RPMI8226 (cell line): ENCODE results near the gene FLAD1.

ENCODE experiments used
- DNase-seq: peaks from one replicate; pipeline ENCODE4 v3.0.0-alpha.2; 2015

FLAD1 gene

DNA sequence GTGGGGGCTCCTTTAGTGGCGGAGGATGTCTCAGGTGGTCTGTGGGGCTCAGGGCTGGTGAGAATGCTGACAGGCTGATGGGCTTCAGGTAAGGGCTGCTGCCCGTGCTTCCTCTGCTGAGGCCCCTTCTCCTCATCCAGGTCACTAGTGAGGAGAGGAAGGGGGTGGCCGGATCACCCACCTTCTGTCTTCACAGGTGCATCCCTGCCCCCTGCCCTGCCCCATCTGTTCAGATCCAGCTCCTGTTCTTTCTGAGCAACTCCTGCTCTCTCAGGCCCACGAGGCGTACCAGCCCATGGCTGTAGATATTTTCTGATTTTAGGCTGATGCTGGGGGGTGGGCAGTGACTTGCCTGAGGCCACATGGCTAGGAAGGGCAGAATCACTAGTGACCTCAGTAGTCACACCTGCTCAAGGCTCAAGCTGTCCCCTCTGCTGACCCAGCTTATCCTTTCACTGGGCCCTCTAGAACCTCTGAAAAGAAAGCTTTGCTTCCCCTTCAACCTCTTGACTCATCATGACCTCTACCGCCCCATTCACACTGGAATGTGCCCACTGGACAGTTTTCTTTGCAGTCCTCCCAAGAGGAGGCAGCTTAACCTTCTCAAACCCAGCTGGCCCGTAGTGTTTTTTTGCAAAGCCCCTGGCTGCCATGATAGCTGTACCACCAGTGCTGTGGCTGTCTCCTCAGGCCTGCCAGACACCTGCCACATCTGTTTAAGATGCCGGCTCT is 35.6 kb downstream of the FLAD1 start:
- DNase-seq = peak; percentile 98

DNA sequence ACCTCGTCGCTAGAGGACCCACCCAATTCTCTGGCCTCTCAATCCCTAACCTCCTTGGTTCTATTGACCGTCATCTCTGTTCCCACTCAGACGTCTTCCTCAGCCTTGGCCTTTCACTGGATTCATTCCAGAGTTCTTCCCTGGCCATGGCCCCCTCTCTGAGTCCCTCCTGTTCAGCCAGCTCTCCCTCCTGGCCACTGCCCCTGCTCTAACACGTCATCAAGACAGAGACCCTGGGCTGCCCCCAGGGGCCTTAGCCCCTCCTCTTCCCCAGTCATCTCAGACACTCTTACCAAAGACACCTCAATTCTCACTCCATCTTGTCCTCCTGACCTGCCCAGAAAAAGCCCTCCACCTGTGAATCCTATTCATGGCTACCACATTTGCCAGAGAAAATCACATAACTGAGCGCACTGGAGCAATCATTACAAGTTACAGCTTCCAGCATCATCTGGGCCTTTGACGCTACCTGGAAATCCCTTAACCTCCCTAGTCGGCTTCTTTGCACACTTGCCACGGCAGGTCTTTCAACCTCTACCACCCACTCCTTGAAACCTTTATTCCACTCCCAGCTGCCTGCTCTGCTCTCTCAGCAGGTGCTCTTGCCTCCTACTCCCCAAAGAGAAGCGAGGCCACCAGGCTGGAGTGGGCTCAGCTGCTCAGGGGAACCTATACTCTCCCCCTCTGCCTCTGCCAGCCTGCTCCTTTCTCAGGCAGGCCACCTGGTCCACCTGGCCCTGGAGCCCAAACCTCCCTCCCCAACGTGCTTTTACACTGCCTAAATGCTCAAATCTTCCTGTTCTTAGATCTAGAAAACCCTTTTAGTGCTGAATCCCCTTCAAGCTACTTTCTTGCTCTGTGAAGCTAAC is 36.5 kb downstream of the FLAD1 start:
- peak; percentile 89 for DNase-seq

DNA sequence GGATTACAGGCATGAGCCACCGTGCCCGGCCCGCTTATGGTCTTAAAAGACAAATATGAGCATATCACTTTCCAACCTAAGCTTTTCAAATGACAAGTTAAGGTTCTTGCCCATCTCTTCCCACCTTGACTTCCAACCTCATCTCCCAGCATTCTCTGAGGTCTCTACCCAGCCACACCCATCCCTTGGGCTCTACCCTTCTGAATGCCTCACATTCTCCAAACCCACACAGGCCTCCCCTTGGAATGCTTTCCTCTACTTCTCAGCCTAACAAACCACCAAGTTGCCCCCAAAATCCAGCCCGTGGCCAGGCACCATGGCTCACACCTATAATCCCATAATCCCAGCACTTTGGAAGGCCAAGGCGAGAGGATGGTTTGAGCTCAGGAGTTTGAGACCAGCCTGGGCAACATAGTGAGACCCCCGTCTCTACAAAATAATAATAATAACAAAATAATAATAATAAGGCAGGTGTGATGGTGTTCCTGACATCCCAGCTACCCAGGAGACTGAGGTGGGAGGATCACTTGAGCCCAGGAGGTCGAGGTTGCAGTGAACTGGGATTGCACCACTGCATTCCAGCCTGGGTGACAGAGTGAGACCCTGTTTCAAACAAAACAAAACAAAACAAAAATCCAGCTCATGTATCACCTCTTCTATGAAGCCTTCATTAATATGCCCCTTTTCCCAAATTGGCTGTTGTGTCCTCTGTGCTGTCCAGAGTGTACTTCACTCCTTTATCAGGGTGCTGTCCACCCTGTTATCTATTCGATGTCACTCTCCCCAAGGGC is 39.2 kb downstream of the FLAD1 start:
- DNase-seq = no peak

DNA sequence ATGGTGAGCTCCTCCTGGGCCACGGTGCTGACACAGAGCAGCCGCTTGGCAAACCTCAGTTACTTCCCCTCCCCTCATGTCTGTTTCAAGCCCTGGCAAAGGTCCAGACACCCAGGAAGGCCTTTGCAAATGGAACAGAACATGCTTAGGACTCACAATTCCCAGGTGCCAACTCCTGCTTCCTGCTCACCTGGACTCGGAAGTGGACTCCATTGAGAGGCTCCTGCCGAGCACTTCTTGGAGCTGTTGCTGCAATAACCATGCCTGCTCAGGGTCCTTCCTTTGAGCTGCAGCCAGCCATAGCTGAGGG is 39.7 kb downstream of the FLAD1 start:
- DNase-seq = peak; percentile 88

DNA sequence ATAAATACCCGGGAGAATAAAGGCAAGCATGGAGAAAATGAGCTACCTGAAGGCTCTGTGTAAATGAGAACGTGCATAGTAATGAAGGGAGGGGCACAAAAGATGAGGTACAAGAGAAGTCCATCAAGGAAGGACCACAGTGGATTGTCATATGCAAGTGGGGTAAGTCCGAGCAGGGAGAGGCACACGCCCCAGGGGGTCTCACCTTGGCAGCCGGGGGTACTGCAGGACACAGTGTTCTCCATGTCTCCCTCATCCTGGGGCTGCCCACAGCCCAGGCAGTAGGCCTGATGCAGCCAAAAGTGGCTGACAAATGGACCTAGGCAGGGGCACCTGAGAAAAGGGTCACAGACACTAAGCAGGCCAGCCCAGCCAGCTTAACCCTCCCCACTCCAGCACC is 40.5 kb downstream of the FLAD1 start:
- DNase-seq = no peak

DNA sequence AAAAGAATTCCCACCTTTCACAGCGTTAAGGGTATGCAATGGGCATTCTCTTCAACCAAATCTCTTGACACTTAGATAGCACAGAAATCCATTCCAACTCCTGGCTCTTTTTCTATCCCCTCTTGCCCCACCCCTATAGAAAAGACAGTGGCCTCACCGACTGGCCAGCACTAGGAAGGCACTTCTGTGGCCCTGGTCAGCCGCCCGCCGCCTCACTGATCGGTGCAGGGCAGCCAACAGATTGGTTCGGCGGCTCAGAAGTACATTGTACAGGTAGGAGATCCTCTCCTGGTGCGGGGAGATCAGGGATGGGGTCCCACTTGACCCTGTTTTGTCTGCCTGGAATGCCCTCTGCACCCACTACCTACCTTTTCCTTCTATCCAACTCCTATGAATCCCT is 41.2 kb downstream of the FLAD1 start:
- no peak for DNase-seq

DNA sequence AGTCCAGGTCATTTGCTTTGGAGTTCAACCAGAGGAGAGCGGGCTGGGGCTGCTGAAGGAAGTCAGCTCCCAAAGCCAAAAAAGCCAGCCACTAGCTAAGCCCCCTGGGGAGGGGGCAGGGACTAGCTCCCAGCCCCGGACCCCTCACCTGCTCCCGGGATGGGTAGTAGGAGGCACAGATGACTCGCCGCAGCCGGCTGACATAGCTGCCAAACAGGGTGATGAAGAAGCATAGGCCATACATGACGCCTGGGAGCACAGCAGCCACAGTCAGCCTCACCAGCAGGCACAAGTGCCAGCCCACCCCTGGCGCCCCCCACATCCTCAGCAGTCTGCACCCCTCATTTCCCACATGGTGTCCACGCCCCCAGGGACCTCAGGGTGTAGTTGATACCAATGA is 43.0 kb downstream of the FLAD1 start:
- DNase-seq = no peak

DNA sequence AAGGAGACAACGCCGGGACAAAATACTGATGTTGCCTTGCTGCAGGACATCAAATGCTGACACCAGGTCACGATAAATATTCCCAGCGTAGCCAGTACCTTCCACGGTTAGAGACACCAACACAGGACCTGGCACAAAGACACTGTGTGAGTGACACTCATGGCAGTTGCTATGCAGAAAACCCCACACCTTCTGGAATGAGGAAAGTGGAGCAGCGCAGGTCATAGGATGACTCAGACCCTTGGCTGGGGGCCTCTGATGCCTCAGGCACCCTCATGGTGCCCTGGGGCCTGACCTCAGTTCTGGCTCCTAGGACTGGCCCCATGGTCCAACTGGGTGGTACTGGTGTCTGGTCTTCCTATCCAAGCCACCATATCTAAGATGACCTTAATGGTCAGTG is 43.4 kb downstream of the FLAD1 start:
- DNase-seq = no peak

DNA sequence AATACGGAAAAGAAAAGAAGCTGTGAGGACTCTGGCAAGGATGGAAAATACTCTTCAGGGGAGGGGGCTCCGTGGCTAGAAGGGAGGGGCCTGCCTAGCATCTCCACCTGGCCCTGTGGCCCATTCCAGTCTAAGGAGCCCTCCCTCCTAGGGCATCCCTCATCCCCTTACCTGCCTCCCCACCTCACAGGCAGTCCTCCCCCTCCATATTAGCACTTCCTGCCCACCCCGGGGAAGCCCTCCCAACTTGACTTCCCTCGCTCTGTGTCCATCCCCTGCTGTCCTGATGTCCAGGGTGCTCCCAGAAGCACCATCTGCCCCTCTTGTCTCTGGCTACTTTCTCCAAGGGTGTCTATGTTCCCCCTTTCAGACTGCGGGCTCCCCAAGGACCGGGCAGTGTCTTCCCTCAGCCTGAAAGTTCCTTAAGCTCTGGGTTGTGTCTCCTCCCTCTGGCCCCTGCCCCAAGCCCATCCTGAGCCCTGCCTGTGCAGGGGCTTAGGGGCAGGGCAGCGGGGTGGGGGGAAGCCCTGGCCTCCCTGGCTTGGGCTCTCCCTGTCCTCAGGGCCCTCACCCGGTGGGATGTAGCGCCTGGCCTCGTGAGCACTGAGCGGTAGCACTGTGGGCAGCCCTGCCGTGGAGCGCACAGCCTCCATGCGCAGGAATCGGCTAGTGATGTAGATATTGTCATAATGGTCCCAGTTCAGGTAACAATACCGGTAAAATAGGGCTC is 46.5 kb downstream of the FLAD1 start:
- no peak for DNase-seq

DNA sequence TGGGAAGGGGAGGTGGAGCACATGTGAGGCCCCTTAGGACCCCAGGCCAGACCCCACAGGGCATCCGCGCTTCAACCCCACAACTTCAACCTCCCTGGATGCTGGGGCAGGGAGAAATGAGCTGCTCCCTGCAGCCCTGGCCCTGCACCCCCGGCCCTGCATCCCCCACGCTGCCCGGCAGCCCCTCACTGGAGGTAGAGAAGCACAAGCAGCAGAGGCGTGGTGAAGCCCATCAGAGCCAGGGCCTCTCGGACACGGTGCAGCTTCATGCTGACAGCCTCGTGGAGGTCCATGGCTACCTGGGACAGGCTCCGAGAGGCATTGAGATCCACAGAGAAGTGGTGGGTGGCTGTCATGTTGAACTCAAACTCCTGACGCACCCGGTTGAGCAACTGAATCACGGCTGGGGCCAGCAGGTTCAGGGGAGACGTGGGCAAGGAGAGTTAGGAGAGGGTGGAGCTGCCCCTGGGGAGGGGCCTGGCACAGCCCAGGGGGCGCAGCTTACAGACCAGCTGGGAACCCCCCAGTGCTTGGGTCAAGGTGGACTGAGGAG is 47.2 kb downstream of the FLAD1 start:
- DNase-seq = no peak

DNA sequence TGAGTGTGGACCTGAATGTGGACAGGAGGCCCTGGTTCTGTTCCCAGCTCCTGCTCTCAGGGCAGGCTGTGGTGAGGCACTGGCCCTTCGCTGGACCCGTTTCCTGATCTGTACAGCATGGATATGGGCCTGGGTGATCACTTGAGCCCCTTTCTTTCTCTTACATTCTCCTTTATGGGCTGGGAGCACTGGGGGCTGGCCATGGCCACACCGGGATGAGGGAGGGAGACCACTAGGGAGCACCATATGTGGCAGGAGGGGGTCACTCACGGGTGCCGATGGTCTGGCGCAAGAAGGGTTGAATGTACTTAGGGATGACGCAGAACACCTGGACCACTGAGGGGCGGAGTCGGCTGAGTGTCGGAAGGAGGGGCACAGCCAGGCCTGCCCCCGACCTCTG is 47.8 kb downstream of the FLAD1 start:
- DNase-seq = no peak

DNA sequence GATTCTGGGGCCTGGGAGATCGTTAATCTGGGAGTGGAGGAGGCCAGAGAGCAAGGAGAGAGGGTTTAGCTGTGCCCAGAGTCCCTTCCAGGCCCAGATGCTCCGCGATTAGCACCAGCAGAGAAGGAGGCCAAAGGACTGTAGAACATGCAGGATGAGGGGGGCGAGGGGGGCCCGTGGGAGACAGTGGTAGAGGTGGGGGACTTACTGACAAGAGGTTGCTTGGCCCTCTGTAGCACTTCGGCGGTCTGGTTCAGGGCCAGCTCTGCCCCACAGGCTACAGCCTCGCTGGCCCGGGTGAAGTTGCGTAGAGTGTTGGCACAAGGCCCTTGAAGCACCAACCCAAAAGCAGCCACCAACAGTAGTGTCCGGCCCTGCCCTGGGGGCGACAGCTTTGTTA is 49.7 kb downstream of the FLAD1 start:
- no peak for DNase-seq

DNA sequence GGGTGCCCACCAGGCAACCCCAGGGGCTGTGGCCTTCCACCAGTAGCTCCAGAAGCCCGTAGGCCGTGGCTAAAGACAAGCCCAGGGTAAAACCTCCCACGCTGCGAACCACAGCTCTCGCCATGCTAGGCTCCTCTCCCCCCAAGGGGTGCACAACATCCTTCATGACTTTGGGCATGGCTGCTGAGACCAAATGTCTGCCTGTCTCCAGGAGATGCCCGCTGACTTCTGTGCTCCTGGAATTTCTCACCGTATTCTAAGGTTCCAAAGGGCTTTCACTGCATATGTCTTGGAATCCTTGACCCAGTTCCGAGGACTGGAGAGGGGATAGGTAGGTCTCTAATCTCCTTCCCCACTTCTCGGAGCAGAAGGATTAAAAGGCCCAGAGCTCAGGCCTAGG is 50.4 kb downstream of the FLAD1 start, which contains the start of the genes DCST1 and DCST2:
TSS of gene DCST1 (plus strand) at position 301 of the 400 bp plus-strand sequence. CDS start 213 bp downstream, outside the sequence.
TSS of gene DCST2 (minus strand) at position 258 of the 400 bp plus-strand sequence. CDS start at position 178, 80 bp downstream.
- no peak for DNase-seq

DNA sequence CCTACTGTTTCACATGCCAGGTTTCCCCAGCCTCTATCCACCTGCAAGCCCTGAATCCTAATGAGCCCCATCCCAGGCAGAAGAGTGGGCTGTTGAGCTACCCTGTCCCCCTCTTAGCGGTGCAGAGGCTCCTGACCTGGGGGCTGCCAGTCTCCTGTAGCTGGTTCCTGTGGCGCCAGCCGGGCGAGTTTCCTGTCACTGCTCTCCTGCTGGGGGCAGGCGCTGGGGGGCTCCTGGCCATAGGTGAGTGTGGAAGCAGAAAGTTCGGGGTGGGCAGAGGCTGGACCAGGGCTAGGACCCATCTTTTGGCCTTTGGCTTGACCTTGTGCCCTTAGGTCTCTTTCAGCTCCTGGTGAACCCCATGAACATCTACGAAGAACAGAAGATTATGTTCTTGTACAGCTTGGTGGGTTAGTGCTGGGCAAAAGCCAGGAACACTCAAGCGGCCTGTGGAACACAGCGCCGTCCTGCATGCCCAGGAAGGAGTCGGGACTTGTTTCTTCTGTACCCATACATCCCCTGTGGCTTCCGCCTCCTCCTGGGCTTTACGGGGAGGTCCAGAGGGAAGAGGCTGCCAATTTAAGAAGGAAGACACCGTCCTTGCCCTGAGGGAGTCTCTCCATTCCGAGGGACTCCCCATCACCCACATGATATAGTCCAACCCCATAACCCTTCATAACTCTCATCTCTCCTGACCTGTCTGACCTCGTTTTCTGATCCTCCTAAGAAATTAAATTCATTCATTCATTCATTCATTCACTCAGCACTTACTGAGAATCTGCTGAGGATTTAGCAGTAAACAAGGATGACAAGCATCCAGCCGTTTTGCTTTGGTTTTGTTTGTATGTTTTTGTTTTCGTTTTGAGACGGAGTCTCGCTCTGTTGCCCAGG is 51.4 kb downstream of the FLAD1 start:
- no peak for DNase-seq

DNA sequence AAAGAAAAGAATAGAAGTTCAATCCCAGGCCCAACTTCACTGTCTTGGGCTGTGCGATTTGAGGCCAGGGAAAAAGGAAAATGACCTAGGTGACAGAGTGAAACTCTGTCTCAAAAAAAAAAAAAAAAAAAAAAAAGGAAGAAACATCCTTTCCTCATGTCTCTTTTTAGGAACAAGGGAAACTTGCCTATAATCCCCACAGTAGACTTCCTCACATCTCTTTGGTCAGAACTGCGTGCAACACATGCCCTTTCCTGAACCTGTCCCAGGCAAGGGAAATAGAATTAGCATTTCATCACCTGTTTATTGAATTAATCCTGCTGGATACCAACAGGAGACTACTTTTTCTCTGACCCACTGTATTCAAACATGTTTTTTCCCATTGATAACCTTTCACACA is 52.8 kb downstream of the FLAD1 start:
- DNase-seq = no peak

DNA sequence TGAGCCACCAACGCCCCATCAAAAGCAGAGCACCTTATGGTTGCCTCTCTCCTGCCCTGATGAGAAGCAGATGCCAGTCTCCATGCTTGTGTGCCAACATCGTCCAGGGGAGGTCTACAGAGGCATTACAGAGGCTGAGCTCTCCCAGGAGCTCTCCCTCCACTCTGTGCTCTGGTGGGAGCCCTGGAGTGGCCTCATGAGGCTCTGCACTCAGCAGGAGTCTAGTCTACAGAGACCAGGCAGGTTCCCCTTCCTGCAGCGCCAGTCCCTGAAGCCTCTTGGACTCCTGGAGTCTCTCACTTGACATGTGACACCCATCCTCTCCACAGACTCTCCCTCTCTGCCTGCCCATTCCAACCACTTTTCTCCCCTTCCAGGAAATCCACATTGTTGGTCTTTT is 53.9 kb downstream of the FLAD1 start:
- no peak for DNase-seq

DNA sequence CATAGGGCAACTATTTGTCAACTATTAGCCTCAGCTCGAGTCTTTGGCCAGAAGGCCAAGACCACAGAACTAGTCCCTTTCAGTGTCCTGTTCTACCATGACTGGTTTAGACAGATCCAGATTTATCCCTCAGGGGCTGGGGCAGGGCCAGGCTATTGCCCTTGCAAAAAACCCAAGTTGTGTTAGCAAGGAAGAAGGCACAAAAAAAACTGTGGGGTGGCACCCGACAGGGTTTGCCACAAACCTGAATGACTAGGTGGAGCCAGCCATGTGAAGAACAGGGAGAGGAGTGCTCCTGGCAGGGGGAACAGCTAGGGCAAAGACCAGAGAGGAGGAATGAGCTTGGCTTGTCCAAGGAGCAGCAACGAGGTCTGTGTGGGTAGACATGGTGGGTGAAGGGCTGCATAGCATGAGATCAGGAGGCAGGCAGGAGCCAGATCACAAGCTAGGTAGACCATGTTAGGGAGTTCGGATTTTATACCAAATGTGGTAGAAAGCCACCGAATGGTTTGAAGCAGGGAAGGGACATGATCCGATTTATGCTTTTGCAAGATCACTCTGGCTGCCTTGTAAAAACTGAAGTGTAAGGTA is 54.8 kb downstream of the FLAD1 start:
- no peak for DNase-seq

DNA sequence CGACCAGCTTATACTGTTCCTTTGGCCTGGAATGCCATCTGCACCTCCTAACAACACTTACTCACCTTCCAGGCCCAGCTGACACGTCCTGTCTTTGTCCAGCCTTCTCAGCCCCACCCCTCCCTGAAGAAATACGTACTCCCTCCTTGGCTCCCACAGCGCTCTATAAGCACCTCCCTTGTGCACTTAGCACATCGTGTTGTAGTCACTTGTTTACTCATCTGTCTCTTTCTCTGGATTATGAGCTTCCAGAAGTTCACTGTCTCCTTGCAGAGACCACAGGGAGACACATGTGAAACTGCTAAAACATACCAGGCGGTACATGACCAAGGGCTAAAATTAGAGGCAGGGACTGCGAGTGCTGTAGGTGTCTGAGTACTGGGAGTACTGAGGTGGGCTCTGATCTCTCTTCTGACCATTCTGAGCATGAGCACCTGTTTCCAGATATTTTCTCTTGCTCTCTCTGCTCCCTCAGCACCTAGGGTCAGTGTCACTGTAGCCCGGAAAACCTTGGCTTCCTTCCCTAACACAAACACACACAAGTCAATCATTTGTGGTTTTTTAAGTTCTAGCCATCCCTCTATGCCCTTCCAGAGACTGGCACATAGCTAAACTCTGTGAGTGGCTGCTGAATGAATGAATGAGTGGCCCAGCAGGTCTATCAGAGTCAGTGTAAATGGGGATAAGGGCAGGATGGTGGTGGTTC is 55.6 kb downstream of the FLAD1 start:
- DNase-seq = peak; percentile 62

DNA sequence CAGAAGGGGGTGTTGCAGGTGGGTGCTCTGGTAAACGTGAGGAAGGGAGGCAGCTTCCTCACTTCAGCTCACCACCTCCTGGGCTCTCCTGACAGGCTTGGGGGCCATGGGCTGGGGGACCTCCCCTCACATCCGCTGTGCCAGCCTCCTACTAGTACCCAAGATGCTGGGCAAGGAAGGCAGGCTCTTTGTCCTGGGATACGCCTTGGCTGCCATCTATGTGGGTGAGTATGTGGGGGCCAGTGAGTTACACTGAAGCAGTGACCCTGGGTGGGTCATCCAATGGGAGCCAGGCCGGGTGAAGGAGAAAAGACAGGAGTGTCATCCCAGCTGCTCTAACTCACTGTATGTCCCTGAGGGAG is 56.1 kb downstream of the FLAD1 start:
- DNase-seq = no peak

DNA sequence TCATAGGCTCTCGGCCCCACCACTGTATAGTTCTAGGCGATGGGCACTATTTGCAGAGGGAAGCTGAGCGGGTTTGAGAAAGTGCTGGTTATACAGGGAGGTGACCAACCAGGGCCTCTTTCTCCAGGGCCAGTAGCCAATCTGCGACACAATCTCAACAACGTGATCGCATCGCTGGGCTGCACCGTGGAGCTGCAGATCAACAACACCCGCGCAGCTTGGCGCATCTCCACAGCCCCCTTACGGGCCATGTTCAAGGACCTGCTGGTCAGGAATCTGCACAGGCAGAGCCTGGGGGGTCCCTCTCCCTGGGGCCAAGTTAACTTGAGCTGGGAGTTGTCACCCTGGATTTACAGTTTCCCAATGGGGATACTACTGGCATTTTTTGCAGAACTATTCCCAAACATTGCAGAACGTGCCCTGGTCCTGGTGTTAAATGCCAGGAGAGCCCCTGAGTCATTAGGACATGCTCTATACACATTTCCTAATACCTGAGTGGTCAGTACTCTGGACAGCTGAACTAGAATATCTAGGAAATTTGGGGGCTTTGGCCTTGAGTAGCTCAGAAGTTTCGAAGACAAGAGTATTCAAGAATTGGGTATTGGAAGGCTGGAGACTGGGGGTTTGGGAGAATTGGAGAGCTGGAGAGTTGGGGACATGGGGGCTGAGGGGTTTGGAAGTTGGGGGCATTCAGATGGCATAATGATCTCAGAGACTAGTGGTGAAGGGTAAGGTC is 57.4 kb downstream of the FLAD1 start:
- no peak for DNase-seq
